ENCODE measurements around the gene FCRL5. TPM values are rescaled to one million over a fixed set of nuclear protein-coding genes. Genes with fewer than 3 reads are reported as not detected.
"Not testable (repeated sequence)": the region's sequence is repeated elsewhere in the genome, so short reads cannot be mapped to it uniquely, and the experiment has no call there.

The FCRL5 gene
- total RNA-seq (2014; rRNA removed; shearing (Covaris generic); ENCODE audit: low replicate concordance), result not detected in 2 replicates

DNA sequence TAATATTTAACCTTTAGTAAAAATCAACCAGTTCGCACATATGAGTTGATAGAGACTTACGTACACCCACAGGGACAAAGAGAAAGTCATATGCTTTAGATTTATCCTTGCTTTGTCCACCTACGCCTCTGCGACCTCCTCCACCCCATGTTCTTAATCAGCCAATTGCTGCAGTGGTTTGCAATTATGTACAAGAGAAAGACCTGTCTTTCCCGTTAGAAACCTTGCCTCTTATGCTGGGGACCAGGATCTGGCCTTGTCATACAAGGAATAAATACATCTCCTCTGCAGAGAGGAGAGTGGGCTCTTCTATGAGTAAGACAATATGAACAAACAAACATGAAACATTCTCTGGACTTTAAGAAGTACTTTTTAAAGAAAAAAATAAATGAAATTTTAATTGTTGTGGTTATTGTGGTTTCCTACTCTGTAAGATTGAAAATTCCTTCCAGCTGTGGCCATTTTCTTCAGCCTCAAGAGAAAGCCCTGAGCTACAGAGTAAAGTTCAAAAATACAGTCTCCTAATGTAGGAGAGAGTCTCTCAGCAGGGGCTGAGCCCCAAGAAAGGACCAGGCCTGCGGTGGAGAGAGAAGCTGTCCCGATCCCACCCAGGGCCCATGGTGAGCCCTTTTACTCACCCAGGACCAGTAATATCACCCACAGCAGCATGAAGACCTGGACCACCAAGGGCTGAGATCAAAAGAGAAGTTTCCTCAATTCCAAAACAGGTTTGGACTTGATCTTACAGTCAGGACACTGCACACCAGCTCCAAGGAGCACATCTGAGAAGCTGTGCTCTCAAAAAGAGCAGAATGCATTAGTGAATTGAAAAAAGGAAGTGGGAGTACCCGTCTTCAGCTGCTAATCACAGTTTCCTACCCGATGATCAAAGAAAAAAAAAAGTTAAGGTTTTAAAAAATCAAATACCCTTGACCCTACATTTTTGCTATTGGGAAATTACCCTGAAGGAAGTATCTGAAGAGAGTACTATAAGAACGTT is at the start of gene FCRL5:
TSS of gene FCRL5 (minus strand) at position 822 of the 1,000 bp plus-strand sequence. CDS start at position 669, 153 bp downstream.
- no peak for DNase-seq (ENCODE audit: low read depth)
- in situ Hi-C loops (cut with HindIII; ENCODE audit: low pct_unique_long_range_greater_than_20kb, low sequenced_read_pairs), result no loop called here

DNA sequence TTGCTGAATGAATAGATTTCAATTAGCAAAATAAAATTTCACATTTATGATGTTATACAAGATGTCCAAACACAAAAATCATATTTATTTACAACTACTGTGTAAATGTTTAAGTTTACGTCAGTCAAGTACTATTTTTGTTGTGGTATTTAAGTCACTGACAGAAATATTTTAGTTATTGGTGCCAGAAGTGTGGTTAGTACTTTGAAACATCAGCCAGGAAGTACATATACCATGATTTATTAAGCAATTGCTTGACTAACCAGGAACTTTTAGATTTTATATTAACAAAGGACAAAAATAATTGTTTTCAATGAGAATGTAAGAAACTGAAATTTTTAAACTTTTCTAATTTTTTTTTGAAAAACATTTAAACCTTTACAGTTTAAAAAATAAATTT is 47.9 kb upstream of the FCRL5 start:
- no peak for DNase-seq (ENCODE audit: low read depth)
- in situ Hi-C loops (cut with HindIII; ENCODE audit: low pct_unique_long_range_greater_than_20kb, low sequenced_read_pairs), result no loop called here

DNA sequence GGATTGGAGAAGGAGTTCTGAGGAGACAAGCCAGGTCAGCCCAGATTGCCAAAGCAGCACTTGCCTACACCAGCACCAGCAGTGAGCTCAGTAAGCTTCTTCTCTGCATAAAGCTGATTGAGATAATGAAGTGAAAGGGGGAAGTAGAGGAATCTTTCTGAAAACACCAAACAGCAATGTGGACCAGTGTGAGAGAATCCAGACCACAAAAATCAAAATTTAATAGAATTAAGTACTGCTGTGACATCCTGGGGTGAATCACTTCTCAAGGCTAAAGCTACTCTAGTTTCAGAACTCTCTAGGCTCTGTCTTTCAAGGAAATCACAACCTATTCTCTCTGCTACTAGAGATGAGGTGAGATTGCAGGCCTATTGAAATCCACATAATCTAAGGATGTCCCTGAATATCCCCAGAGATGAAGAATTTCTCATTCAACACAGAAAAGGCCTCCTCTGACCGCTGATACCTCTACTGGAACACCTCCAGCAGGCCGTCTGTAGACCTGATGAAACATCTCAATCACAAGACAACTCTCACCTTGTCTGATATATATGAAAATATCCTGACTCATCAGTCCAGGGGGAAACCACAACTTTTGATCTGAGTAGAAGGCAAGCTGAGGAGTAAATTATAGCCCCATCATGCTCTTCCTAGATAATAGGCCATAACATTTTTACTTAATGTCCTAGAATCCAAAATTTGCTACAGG is 45.8 kb upstream of the FCRL5 start, which contains the start of gene FCRL4:
TSS of gene FCRL4 (minus strand) at position 127 of the 709 bp plus-strand sequence. CDS start 141 bp downstream, outside the sequence.
- DNase-seq (ENCODE audit: low read depth), result no peak
- in situ Hi-C loops (cut with HindIII; ENCODE audit: low pct_unique_long_range_greater_than_20kb, low sequenced_read_pairs), result no loop called here

DNA sequence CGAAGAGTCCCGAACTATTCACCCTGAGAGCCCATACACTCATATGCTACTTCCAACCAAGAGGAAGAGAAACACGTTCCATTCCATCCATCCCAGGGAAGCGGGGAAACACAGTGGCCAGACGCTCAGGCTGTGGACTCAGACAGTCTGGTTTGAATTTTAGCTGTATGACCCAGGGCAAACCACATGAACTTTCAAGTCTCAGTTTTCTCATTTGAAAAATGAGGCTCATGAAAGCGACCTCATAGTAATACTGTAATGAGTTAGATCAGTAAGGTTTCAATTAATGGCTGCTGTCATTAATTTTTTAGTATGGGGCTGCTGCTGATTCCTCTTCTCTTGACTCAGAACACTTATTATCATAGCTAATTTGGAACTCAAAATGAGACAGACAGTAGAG is 44.1 kb upstream of the FCRL5 start:
- in situ Hi-C loops (cut with HindIII; ENCODE audit: low pct_unique_long_range_greater_than_20kb, low sequenced_read_pairs), result no loop called here
- DNase-seq (ENCODE audit: low read depth), result no peak

DNA sequence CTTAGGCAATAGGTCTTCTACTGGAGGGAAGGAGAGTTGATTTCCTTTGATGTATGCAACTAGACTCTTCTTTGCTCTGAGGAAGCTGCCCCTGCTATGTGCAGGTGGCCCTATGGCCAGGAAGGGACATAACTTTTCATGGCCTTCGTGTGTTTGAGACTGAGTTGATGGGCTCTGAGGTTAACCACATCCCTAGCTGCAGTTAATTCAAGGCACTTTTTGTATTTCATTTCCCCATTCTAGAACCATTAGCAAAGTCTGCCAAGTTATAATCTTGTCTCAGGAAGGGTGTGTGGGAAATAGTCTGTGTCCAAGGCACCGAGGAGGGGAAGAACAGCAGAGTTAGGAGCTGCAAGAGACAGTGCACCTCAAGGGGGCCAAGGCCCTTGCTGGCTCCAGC is 43.0 kb upstream of the FCRL5 start:
- DNase-seq (ENCODE audit: low read depth), result no peak
- in situ Hi-C loops (cut with HindIII; ENCODE audit: low pct_unique_long_range_greater_than_20kb, low sequenced_read_pairs), result no loop called here

DNA sequence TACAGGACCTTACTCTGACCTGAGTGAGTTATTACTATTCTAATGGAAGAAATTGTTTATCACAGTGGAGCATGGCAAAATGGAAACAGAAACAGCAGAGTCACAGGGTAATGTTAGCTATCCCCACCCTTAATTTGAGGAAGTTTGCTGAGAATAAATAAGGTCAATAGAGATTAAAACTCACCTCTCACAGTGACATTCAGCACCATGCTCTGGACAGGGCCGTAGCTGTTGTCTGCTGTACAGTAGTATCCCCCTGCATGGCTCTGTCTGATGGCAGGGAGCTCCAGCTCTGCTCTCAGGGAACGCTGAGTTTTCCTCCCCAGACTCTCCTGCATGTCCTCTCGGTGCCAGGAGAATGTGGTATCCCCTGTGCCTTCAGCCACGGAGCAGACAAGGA is 33.7 kb upstream of the FCRL5 start:
- DNase-seq (ENCODE audit: low read depth), result no peak
- in situ Hi-C loops (cut with HindIII; ENCODE audit: low pct_unique_long_range_greater_than_20kb, low sequenced_read_pairs), result no loop called here

DNA sequence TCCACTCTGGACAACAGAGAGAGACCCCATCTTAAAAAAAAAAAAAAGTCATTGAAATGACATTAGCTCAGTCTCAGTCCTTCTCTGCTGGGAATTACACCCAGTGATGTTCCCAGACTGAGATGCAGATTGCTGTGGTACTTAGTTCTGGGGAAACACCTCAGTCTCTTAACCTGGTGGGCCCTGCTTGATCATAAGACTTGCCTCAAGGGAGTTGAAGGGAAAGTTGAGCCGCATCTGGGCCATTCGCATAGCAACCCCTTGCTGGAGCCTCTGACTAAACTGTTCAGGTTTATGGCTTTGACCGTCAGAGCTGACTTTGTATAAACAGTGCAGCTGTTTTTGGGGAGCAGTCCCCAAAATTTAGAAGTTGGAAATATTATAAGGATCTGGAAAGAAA is 32.2 kb upstream of the FCRL5 start:
- in situ Hi-C loops (cut with HindIII; ENCODE audit: low pct_unique_long_range_greater_than_20kb, low sequenced_read_pairs), result no loop called here

DNA sequence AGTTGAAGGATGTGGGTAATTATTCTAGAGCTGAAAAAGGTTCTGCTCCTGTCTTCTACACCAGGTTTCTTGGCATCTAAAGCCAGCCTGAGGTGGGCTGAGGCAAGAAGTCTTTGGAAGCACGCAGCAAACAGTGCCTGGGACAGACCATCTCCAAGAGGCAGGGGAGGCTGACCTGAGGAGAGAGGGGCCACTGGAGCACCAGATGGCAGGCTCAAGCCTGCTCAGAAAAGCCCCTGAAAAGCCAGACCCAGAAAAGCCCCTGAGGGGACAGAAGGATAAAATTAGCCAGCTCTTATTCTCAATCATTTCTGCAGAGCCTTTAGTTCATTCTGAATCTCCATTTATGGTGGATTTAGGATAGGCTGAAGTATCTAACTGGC is 28.5 kb upstream of the FCRL5 start:
- in situ Hi-C loops (cut with HindIII; ENCODE audit: low pct_unique_long_range_greater_than_20kb, low sequenced_read_pairs), result no loop called here

More for the DNA sequence above, 32.2 kb upstream of the FCRL5 start:
- no peak for DNase-seq (ENCODE audit: low read depth)

DNA sequence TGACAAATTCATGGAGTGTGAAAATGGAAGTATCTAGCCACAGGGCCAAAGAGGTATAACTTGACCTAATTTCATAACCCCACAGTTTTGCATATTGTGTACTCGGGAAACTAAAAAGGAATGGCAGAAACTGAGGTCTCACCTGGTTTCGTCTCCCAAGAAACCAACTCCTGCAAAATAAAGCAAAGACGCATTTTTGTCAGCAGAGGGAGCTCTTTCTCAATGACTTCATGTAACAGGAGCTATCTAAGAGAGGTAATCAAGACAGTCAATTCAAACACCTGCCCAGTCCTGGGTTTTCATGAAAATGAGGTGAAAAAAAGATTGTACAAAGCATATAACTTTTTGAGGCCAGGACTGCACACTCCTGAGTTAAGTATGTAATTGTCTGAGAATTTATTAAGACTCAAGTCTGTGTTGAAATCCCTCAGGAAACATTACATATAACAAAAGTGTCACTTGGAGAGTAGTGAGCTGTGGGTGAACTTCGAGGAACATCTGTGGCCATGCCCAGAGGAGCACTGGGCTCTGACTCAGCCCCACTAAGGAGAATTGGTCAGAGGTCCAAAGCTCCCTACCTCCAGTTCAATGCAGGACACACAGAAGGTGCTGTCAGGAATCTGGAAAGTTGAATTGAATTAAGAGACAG is 28.0 kb upstream of the FCRL5 start:
- in situ Hi-C loops (cut with HindIII; ENCODE audit: low pct_unique_long_range_greater_than_20kb, low sequenced_read_pairs), result no loop called here
- DNase-seq (ENCODE audit: low read depth), result peak; percentile 58

More for the DNA sequence above, 28.5 kb upstream of the FCRL5 start:
- no peak for DNase-seq (ENCODE audit: low read depth)

DNA sequence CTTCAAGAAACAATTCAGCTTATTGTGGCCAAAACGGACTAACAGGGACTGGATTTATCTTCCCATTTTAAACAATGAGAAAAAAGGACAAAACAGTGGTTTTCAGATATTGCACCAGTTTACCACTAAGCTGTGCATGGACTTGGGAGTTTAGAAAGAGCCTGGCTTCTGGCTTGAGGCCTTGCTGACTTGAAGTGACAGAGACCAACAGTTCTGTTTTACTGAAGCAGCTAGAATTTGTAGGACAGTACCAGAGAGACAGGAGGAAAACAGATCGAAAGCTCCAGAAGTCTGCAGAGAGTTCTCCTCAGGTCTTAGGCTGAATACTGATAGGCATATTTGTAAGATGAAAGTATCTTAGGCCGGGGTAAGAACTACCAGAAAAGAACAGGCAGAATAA is 25.1 kb upstream of the FCRL5 start:
- in situ Hi-C loops (cut with HindIII; ENCODE audit: low pct_unique_long_range_greater_than_20kb, low sequenced_read_pairs), result no loop called here
- no peak for DNase-seq (ENCODE audit: low read depth)

DNA sequence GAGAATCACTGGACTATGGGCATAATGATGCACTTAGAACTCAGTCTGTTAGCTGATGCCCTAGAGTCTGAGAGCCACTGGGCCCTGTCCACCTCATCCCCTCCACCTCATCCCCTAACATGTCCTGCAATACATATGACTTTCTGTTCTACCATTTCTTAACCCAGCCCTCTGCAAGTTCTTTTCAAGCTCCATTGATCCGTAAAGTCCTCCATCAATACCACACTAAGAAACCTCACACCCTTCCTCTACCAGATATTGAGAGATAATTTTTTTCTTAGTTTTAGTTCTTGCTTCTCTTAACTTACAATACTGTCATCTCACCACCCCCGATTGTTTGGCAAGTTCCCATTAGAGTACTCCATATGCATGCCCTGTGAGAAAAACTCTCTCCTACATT is 23.4 kb upstream of the FCRL5 start:
- DNase-seq (ENCODE audit: low read depth), result no peak
- in situ Hi-C loops (cut with HindIII; ENCODE audit: low pct_unique_long_range_greater_than_20kb, low sequenced_read_pairs), result no loop called here

DNA sequence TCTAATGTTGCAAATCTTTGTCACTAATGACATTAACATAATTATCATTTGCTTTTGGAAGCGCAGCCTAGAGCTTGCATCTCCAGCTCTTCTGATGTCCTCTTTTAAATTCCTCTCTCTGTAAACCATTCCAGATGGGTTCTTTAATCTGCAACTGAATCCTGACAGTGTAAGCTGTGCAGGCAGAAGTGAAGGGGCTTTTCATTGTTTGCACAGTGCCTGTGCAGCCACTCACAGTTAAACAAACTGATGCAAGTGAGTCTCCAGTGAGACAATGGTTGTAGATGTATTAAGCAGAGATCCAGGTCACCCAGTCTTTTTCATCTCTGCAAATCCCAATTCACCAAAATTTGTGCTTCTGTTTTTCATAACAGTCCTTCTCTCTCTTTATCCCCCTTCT is 22.5 kb upstream of the FCRL5 start:
- no peak for DNase-seq (ENCODE audit: low read depth)
- in situ Hi-C loops (cut with HindIII; ENCODE audit: low pct_unique_long_range_greater_than_20kb, low sequenced_read_pairs), result no loop called here

DNA sequence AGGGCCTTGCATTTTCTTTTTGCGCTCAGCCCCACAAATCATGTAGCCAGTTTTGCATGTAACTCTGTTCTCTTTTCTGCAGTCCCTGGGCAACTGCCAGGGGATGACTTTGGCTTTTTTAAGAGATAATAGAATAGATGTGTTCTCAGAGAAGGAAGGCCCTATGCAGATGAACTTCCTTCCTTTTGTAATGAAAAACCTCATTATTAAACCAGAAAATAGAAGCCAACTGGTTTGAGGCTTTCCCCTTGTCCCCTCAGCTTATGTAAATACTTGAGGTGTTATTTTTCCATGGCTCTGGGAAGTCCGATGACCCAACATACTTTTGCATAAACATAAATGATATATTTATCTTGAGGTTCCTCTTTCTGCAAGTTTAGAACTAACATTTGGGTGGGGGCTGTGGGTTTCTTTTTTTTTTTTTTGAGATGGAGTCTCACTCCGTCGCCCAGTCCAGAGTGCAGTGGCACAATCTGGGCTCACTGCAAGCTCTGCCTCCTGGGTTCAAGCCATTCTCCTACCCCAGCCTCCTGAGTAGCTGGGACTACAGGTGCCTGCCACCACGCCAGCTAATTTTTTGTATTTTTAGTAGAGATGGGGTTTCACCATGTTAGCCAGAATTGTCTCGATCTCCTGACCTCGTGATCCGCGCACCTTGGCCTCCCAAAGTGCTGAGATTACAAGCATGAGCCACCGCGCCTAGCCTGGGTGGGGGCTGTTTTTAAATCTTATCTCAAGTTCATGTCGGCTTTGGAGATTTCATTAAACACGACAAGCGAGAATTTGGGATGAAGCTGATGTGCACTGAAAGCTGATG is 14.4 kb upstream of the FCRL5 start:
- in situ Hi-C loops (cut with HindIII; ENCODE audit: low pct_unique_long_range_greater_than_20kb, low sequenced_read_pairs), result no loop called here
- no peak for DNase-seq (ENCODE audit: low read depth)

DNA sequence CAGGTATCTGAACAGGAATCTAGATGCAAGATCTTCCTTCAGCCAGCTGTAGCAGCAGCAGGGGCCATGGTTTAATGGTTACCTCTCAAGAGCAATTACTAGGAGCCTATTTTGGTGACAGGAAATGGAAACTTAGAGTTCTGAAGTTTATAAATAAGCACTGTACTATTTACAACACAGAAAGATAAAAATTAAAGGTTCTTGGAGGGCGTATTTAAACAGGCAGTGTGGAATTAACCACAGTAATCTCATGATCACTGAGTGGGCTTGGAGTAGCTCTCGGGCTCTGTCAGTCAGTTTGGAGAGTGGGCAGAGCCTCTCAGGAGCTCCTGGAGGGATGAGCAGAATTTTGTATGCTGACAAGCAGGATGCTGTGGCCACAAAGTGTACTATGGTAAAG is 10.2 kb upstream of the FCRL5 start:
- in situ Hi-C loops (cut with HindIII; ENCODE audit: low pct_unique_long_range_greater_than_20kb, low sequenced_read_pairs), result no loop called here
- DNase-seq (ENCODE audit: low read depth), result no peak

DNA sequence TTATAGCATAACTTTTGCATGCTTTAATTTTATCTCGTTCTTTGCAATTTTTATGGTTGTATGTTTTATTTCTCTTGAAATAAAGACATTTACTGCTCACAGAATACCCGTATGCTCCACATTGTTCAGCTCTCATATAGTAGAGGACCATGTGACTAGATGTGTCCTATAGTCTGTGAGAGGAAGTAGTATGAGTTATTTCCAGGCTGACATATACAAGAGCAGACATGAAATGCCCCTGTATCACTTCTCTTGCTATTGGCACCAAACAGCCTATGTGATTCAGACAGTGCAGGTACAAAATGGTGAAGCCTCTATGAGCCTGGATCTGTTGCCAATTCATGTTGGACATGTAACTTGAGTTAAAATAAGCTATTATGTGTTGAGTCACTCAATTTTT is 5.8 kb upstream of the FCRL5 start:
- in situ Hi-C loops (cut with HindIII; ENCODE audit: low pct_unique_long_range_greater_than_20kb, low sequenced_read_pairs), result no loop called here
- DNase-seq (ENCODE audit: low read depth), result no peak

DNA sequence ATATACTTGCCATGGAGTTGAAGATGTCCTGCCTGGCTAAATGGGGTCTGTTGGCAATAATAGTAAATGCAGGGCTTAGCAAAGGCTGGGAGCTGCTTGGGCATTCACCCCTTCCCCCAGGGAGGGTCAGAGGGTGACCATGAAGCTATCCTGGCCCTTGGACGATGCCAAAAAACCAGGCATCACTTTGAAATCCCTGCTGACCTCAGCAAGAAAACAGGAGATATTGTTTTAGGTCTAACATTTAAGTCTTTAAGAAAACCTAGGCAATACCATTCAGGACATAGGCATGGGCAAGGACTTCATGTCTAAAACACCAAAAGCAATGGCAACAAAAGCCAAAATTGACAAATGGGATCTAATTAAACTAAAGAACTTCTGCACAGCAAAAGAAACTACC is 4.2 kb downstream of the FCRL5 start:
- in situ Hi-C loops (cut with HindIII; ENCODE audit: low pct_unique_long_range_greater_than_20kb, low sequenced_read_pairs); DNase-seq (ENCODE audit: low read depth): not testable (repeated sequence)

DNA sequence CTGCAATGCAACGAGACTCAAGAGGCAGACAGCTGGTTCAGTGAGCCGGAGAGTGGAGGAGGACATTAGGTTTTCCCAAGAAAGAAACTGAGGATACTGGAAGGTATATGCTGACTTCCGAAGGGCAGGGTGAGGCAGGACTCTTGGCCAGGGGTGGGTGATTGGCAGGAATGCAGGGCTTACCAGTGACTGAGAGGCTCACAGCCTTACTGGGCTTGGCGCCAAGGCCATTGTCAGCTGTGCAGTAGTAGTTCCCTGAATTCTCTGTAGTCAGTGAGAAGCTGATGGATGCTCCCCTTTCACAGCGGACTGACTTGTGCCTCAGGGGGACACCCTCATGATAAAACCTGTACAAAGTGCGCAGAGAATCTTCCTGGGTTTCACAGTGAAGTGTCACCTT is 9.6 kb downstream of the FCRL5 start:
- DNase-seq (ENCODE audit: low read depth), result peak; percentile 13
- in situ Hi-C loops (cut with HindIII; ENCODE audit: low pct_unique_long_range_greater_than_20kb, low sequenced_read_pairs), result no loop called here

DNA sequence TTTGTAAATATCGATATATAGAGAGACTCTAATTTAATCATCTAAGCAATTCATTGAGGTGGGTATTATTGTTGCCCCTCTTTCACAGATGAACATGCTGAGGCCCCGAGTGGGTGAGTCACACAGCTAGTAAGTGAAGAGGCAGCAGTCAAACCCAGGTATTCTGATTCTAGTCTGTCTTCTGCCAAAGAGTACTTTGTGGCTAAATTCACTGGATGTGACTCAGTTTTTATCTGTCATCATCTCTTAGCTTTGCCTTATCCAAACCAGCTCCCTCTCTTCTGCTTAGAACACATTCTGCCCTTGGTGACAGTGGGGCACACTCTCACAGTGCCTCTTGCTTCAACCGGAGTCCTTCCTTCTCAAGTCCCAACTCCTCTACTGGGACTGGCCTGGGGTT is 11.5 kb downstream of the FCRL5 start:
- DNase-seq (ENCODE audit: low read depth), result no peak
- in situ Hi-C loops (cut with HindIII; ENCODE audit: low pct_unique_long_range_greater_than_20kb, low sequenced_read_pairs), result no loop called here

Data from Caki2 (cell line).